SJCRH30 (cell line): Measurements from ENCODE around the gene BTG1. TPM values are rescaled to one million over a fixed set of nuclear protein-coding genes. Genes with fewer than 3 reads are reported as not detected.
A peak's percentile ranks its signal among the peaks of the same experiment; 100 is the strongest.
"Not testable (repeated sequence)": the region's sequence is repeated elsewhere in the genome, so short reads cannot be mapped to it uniquely, and the experiment has no call there.

Experiments
- DNase-seq, 2 experiments: peaks; one replicate each; pipeline ENCODE4 v3.0.0-alpha.2; 2015 to 2020
- H3K27ac ChIP-seq: fragments of 250-450 bp; sonication (Bioruptor Pico); 2 replicates; pipeline ENCODE4 v1.5.1; 2020; ENCODE audit warnings: mild to moderate bottlenecking, moderate library complexity
- H3K27me3 ChIP-seq: fragments of 250-450 bp; sonication (Bioruptor Pico); 2 replicates; pipeline ENCODE4 v1.5.1; 2020; ENCODE audit warnings: mild to moderate bottlenecking, moderate library complexity
- H3K36me3 ChIP-seq: fragments of 250-450 bp; sonication (Bioruptor Pico); 2 replicates; pipeline ENCODE4 v1.5.1; 2020; ENCODE audit warnings: mild to moderate bottlenecking, moderate library complexity
- H3K4me1 ChIP-seq: fragments of 250-450 bp; sonication (Bioruptor Pico); 2 replicates; pipeline ENCODE4 v1.5.1; 2020; ENCODE audit warnings: mild to moderate bottlenecking, moderate library complexity
- H3K4me3 ChIP-seq: fragments of 250-450 bp; sonication (Bioruptor Pico); 2 replicates; pipeline ENCODE4 v1.5.1; 2020; ENCODE audit warnings: mild to moderate bottlenecking, moderate library complexity
- H3K9me3 ChIP-seq: fragments of 250-450 bp; sonication (Bioruptor Pico); replicated peaks from 2 replicates; pipeline ENCODE4 v1.5.1; 2020; ENCODE audit warnings: mild to moderate bottlenecking, moderate library complexity
- total RNA-seq: library from RNA; depleted of rRNA; stranded (reverse); fragments of >200 nt; shearing (Covaris generic); gene quantifications from 2 replicates; pipeline ENCODE4 v1.2.3, GENCODE V29; 2014

The BTG1 gene
- total RNA-seq, 1 experiment from 2014 or later = 14.3 TPM

GRCh38 chr12:92142251-92142926 is 3.3 kb downstream of the BTG1 start:
- Histone ChIP-seq H3K36me3 (peaks cover 40% of the 10 kb centered on the region), H3K27me3 (no peaks in the 10 kb centered on the region), H3K27ac (no peak overlapping the region), H3K4me1 (peaks cover 32% of the 10 kb centered on the region), H3K4me3 (peak overlapping the region; percentile 90), H3K9me3 (no peaks in the 10 kb centered on the region)
- DNase-seq = no peak

DNA sequence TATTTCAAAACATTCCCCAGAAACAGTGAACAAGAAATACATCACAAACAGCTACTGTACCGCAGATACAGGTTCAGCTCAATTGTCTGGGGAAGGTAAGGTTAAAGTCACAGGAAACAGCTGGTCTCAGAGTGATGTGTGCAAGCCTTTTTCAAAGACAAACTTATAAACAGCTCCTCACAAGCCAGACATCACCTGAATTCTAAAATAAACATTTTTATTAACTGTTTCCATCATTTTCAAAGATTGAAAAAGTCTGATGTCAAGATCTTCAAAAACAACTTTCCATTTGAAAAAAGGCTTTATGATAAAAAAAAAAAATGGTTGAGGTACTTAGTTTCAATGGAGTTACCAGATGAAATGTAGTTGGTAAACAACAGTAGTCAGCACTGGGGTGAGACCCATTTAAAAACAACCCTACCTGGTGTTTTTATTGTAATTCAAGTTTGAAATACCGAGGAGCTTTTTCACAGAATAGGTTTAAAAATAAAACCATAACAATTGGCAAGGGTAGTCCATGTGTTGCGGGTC is 4.0 kb downstream of the BTG1 start:
- Histone ChIP-seq H3K9me3 (no peaks in the 10 kb centered on the region), H3K4me1 (peaks cover 35% of the 10 kb centered on the region), H3K27ac (no peak overlapping the region), H3K36me3 (peaks cover 40% of the 10 kb centered on the region), H3K27me3 (no peaks in the 10 kb centered on the region), H3K4me3 (peak overlapping the region; percentile 90)
- DNase-seq = no peak

DNA sequence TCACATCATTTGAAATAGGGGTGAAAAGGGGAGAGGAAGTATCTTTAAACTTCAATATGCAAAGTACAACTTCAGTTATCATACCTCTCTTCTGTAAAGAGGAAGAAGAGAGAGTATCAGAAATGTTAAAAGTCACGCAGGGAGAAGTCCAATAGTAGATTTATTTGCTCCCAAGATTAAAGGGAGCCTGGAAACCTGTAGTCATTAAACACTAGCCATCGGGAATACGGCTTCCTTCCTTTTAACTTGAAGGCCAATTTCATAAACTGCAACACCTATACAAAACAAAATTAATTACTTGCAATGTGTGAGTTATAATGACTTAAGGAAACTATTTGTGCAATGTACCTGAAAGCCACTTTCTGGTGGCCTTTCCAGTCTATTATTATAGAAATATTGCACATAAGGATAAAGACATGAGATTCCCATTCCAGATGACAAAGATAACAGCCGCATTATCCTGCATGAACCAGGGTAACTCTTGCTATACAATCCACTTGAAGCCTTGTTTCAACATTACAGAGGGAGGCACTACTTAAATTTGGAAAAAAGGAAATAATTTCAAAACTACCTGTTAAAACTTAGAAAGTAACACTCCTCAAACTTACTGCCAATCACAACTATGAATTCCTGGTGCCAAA is 4.6 kb downstream of the BTG1 start:
- peaks cover 40% of the 10 kb centered on the region for H3K36me3 ChIP-seq
- no peaks in the 10 kb centered on the region for H3K27me3 ChIP-seq
- H3K4me3 ChIP-seq = peak overlapping the region; percentile 90
- no peak for DNase-seq
- H3K9me3 ChIP-seq = no peaks in the 10 kb centered on the region
- H3K4me1 ChIP-seq = peaks cover 35% of the 10 kb centered on the region
- H3K27ac ChIP-seq = no peak overlapping the region

DNA sequence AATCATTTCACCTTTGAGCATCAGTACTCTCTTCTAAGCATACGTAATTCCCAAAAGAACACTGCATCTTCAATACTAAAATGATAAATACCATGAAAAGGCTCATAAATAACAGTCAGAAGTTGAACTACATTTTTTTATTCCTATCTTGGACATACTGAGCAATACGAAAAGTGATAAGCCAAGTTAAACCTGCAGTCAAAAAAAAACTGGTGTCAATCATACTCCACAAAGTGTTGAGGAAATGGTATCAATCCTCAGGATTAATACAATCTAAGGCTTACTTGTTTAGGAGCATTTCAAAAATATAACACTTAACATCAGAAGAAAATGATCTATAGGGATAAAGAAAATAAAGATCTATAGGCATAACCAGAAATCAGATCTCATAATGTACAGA is 5.5 kb downstream of the BTG1 start:
- no peak for DNase-seq
- no peak overlapping the region for H3K27ac ChIP-seq
- H3K27me3 ChIP-seq = no peaks in the 10 kb centered on the region
- peaks cover 35% of the 10 kb centered on the region for H3K4me1 ChIP-seq
- peak overlapping the region; percentile 90 for H3K4me3 ChIP-seq
- no peaks in the 10 kb centered on the region for H3K9me3 ChIP-seq
- peaks cover 40% of the 10 kb centered on the region for H3K36me3 ChIP-seq

GRCh38 chr12:92139634-92140150 is 6.0 kb downstream of the BTG1 start:
- H3K4me1 ChIP-seq = peaks cover 39% of the 10 kb centered on the region

DNA sequence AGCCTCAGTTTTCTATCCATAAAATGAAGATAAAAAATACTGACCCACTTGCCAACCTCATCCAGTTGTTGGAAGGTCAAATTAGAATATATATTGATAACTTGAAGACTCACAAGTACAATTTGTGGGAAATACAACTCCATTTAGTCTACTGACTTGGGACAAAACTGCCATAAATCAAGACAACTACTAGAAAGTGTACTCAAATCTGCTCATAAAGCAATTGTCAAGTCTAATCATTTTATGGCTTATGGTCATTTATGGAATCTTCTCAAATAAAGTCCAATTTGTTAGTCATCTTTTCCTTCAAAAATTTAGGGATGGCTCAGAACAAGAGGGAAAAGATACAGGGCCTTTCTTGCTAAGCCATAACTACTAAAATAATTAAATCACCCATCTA is 7.0 kb downstream of the BTG1 start:
- H3K27ac ChIP-seq = no peak overlapping the region
- no peak for DNase-seq
- peaks cover 45% of the 10 kb centered on the region for H3K4me1 ChIP-seq
- no peaks in the 10 kb centered on the region for H3K9me3 ChIP-seq
- H3K4me3 ChIP-seq = no peak overlapping the region
- no peaks in the 10 kb centered on the region for H3K27me3 ChIP-seq
- H3K36me3 ChIP-seq = peaks cover 37% of the 10 kb centered on the region

More at GRCh38 chr12:92139634-92140150, 6.0 kb downstream of the BTG1 start:
- Histone ChIP-seq H3K27me3 (no peaks in the 10 kb centered on the region), H3K36me3 (peaks cover 40% of the 10 kb centered on the region), H3K9me3 (no peaks in the 10 kb centered on the region), H3K4me3 (no peak overlapping the region), H3K27ac (no peak overlapping the region)
- no peak for DNase-seq

- Histone ChIP-seq H3K4me1 (peaks cover 43% of the 10 kb centered on the region), H3K27me3 (no peaks in the 10 kb centered on the region), H3K27ac (no peak overlapping the region), H3K4me3 (no peak overlapping the region), H3K9me3 (no peaks in the 10 kb centered on the region), H3K36me3 (peaks cover 32% of the 10 kb centered on the region)
- no peak for DNase-seq
Observed at GRCh38 chr12:92138144-92138543, 7.5 kb downstream of the BTG1 start.

GRCh38 chr12:92136965-92137721 is 8.5 kb downstream of the BTG1 start:
- Histone ChIP-seq H3K27me3 (no peaks in the 10 kb centered on the region), H3K4me1 (peaks cover 40% of the 10 kb centered on the region), H3K4me3 (no peak overlapping the region), H3K36me3 (peaks cover 22% of the 10 kb centered on the region), H3K27ac (no peak overlapping the region), H3K9me3 (no peaks in the 10 kb centered on the region)
- DNase-seq = peak in 1 of 2 experiments; percentile 27

DNA sequence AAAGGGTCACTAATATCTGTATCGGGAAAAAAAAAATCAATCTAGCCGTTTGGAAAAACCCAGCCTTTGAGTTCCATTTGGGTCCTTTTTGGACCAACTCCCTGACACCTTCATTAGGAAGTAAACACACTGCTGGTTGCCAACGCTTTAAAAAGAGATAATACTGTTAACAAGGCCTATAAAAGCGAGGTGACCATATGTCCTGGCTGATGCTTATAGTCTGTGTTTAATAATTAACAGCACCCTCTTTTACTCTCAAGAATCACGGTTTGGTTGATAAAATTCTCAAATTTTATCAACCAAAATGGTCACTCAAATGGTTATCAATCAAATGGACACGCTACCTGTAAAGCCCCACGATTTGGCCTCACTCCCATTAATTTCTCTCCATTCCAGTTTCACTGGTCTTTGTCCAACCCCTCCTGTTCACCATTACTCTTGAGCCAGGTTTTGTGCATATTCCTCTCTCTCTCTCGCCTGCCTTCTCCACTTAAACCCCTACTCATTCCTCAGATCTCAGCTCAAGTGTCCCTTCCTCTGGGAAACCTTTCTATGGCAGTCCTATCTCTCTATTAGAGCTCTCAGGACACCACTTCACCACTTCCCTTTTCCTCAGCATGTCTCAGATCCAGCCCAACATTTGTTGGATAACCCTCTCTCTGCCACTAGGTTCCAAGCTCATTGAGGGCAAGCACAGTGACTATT is 9.5 kb downstream of the BTG1 start:
- Histone ChIP-seq H3K4me3 (no peak overlapping the region), H3K9me3 (no peaks in the 10 kb centered on the region), H3K36me3 (peaks cover 19% of the 10 kb centered on the region), H3K27ac (no peak overlapping the region), H3K4me1 (peaks cover 37% of the 10 kb centered on the region), H3K27me3 (no peaks in the 10 kb centered on the region)
- no peak for DNase-seq

DNA sequence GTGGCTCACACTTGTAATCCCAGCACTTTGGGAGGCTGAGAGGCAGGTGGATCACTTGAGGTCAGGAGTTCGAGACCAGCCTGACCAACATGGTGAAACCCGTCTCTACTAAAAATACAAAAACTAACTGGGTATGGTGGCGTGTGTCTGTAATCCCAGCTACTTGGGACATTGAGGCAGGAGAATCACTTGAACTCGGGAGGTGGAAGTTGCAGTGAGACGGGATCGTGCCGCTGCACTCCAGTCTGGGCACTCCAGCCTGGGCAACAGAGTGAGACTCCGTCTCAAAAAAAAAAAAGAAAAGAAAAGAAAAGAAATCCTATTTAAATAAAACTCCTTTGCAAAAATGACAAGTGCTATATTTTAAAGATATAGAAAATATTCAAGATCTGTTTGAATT is 10.1 kb downstream of the BTG1 start:
- H3K4me3 ChIP-seq, H3K27me3 ChIP-seq, H3K27ac ChIP-seq, DNase-seq, H3K9me3 ChIP-seq: not testable (repeated sequence)
- peaks cover 35% of the 10 kb centered on the region for H3K4me1 ChIP-seq
- H3K36me3 ChIP-seq = peaks cover 14% of the 10 kb centered on the region

- Histone ChIP-seq H3K4me1 (peaks cover 30% of the 10 kb centered on the region), H3K27ac (no peak overlapping the region), H3K4me3 (no peak overlapping the region), H3K27me3 (no peaks in the 10 kb centered on the region), H3K9me3 (no peaks in the 10 kb centered on the region), H3K36me3 (peaks cover 9% of the 10 kb centered on the region)
- no peak for DNase-seq
Observed at GRCh38 chr12:92134638-92135274, 10.9 kb downstream of the BTG1 start.

GRCh38 chr12:92133795-92134637 is 11.6 kb downstream of the BTG1 start:
- peak in 1 of 2 experiments; percentile 34 for DNase-seq

DNA sequence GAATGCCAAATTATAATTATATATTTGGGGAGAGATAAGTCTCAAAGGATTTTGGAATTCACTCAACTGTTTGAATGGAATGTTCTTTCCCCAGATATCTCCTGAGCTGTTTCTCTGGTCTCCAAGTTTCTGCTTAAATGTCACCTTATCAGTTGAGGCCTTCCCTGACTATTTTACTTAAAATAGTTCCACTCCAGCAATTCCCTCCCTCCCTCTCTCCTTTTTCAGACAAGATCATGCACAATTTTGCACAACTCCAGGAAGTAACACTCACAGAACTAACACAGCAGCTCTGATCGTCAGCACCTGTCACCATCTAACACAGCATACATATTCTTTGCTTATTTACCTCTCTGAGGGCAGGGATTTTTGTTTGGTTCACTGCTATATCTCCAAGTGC is 12.5 kb downstream of the BTG1 start:
- no peaks in the 10 kb centered on the region for H3K36me3 ChIP-seq
- H3K27me3 ChIP-seq = no peaks in the 10 kb centered on the region
- H3K4me1 ChIP-seq = peaks cover 22% of the 10 kb centered on the region
- H3K4me3 ChIP-seq = no peak overlapping the region
- DNase-seq = peak in 1 of 2 experiments; percentile 28
- no peaks in the 10 kb centered on the region for H3K9me3 ChIP-seq
- no peak overlapping the region for H3K27ac ChIP-seq

More at GRCh38 chr12:92133795-92134637, 11.6 kb downstream of the BTG1 start:
- Histone ChIP-seq H3K4me3 (no peak overlapping the region), H3K27ac (no peak overlapping the region), H3K36me3 (peaks cover 6% of the 10 kb centered on the region), H3K4me1 (peaks cover 25% of the 10 kb centered on the region), H3K9me3 (no peaks in the 10 kb centered on the region), H3K27me3 (no peaks in the 10 kb centered on the region)
